MM.1S (cell line): ENCODE data around the gene DCLRE1C.
"Not testable (repeated sequence)": the region's sequence is repeated elsewhere in the genome, so short reads cannot be mapped to it uniquely, and the experiment has no call there.

Experiments
- DNase-seq: peaks from one replicate; pipeline ENCODE4 v3.0.0-alpha.2; 2015
- H2AFZ ChIP-seq: fragments of 300-600 bp; sonication (generic); 2 replicates; pipeline ENCODE4 v1.6.0; 2016; ENCODE audit warnings: antibody characterized with exemption, low read length
- H3F3A ChIP-seq: fragments of 300-600 bp; sonication (generic); 2 replicates; pipeline ENCODE4 v1.6.1; 2016; ENCODE audit warnings: mild to moderate bottlenecking, antibody characterized with exemption, low read length, moderate library complexity, mixed read lengths; ENCODE audit not compliant: insufficient read depth
- H3K27ac ChIP-seq: fragments of 300-600 bp; sonication (generic); 2 replicates; pipeline ENCODE4 v1.5.1; 2016; ENCODE audit warnings: mild to moderate bottlenecking, low read length
- H3K27me3 ChIP-seq: fragments of 300-600 bp; sonication (generic); replicated peaks from 2 replicates; pipeline ENCODE4 v1.6.0; 2016; ENCODE audit warnings: low read length; ENCODE audit not compliant: insufficient read depth
- H3K36me3 ChIP-seq: fragments of 300-600 bp; sonication (generic); replicated peaks from 2 replicates; pipeline ENCODE4 v1.6.1; 2016; ENCODE audit warnings: mild to moderate bottlenecking, low read length, mixed read lengths; ENCODE audit not compliant: insufficient read depth
- H3K4me1 ChIP-seq: fragments of 300-600 bp; sonication (generic); 2 replicates; pipeline ENCODE4 v1.6.1; 2016; ENCODE audit warnings: low read length, mixed read lengths
- H3K4me2 ChIP-seq: fragments of 300-600 bp; sonication (generic); 2 replicates; pipeline ENCODE4 v1.6.0; 2016; ENCODE audit warnings: low read depth, low read length
- H3K4me3 ChIP-seq: fragments of 300-600 bp; sonication (generic); 2 replicates; pipeline ENCODE4 v1.5.1; 2016; ENCODE audit warnings: low read length, mixed read lengths
- H3K79me2 ChIP-seq: fragments of 300-600 bp; sonication (generic); 2 replicates; pipeline ENCODE4 v1.6.1; 2016; ENCODE audit warnings: mixed run types, low read length, mixed read lengths
- H3K9ac ChIP-seq: fragments of 300-600 bp; sonication (generic); 2 replicates; pipeline ENCODE4 v1.6.1; 2016; ENCODE audit warnings: low read length, mixed read lengths
- H3K9me2 ChIP-seq: fragments of 300-600 bp; sonication (generic); replicated peaks from 2 replicates; pipeline ENCODE4 v1.6.1; 2016; ENCODE audit warnings: mild to moderate bottlenecking, low read length, mixed read lengths; ENCODE audit not compliant: insufficient read depth
- H3K9me3 ChIP-seq: fragments of 300-600 bp; sonication (generic); replicated peaks from 2 replicates; pipeline ENCODE4 v1.6.1; 2016; ENCODE audit warnings: mild to moderate bottlenecking, low read length, mixed read lengths; ENCODE audit not compliant: insufficient read depth
- H4K20me1 ChIP-seq: fragments of 300-600 bp; sonication (generic); 2 replicates; pipeline ENCODE4 v1.6.1; 2016; ENCODE audit warnings: mild to moderate bottlenecking, low read length, moderate library complexity, mixed read lengths; ENCODE audit not compliant: insufficient read depth
- CTCF ChIP-seq: fragments of 300-600 bp; sonication (generic); IDR thresholded peaks from 2 replicates; pipeline ENCODE4 v1.5.1; 2016; ENCODE audit warnings: antibody characterized with exemption, low read length, mixed read lengths
- EZH2 ChIP-seq: fragments of 300-600 bp; sonication (generic); optimal IDR thresholded peaks from 2 replicates; pipeline ENCODE3; 2017; ENCODE audit warnings: low read depth, mild to moderate bottlenecking, antibody characterized with exemption, low read length, mixed read lengths
- EZH2phosphoT487 ChIP-seq: fragments of 300-600 bp; sonication (generic); IDR thresholded peaks from 2 replicates; pipeline ENCODE4 v1.6.1; 2018; ENCODE audit warnings: antibody characterized with exemption, low read length

Gene DCLRE1C

DNA sequence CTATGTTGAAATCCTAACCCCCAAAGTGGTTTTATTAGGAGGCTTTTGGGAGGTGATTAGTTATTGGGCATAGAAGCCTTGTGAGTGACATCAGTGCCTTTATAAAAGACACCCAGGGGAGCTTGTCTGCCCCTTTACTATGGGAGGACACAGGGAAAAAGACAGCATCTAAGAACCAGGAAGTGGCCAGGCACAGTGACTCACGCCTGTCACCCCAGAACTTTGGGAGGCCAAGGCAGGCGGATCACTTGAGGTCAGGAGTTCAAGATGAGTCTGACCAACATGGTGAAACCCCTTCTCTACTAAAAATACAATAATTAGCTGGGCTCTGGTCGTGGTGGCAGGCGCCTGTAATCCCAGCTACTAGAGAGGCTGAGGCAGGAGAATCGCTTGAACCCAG, 14.9 kb downstream of the DCLRE1C start:
- not testable (repeated sequence) for DNase-seq, H3K9ac ChIP-seq, H3K27me3 ChIP-seq, H3K9me2 ChIP-seq, H3K4me2 ChIP-seq, H3K4me3 ChIP-seq, H3K36me3 ChIP-seq, H3K27ac ChIP-seq, H4K20me1 ChIP-seq, H2AFZ ChIP-seq, H3K9me3 ChIP-seq
- Histone ChIP-seq H3K4me1 (peaks cover 19% of the 10 kb centered on the region), H3F3A (peaks cover 23% of the 10 kb centered on the region), H3K79me2 (peaks cover 54% of the 10 kb centered on the region)

GRCh38 chr10:14936584-14936983, 17.3 kb downstream of the DCLRE1C start:
- Histone ChIP-seq H3K4me1 (peaks cover 5% of the 10 kb centered on the region), H3K79me2 (peaks cover 50% of the 10 kb centered on the region)
- no peak for DNase-seq

DNA sequence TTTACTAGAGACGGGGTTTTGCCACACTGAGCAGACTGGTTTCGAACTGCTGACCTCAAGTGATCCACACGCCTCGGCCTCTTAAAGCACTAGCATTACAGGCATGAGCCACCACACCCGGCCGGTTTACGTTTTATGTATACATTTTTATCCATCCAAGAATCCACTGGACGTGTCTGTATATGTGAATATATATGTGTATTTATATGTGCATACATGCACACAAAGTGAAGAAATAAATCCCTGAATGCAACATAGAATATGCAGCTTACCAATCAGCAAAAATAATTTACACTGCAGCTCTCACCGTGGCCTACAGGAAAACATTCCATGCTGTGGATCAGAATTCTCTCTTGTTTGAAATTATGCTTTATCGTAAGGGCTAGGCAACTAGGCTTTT, 23.3 kb downstream of the DCLRE1C start:
- no peak overlapping the region for H3K4me2 ChIP-seq
- H3K9ac ChIP-seq: no peak overlapping the region
- H3K36me3 ChIP-seq: peaks cover 13% of the 10 kb centered on the region
- H3K4me3 ChIP-seq: no peak overlapping the region
- H3K9me3 ChIP-seq: no peaks in the 10 kb centered on the region
- no peak overlapping the region for H3K27ac ChIP-seq
- peaks cover 22% of the 10 kb centered on the region for H3F3A ChIP-seq
- H3K79me2 ChIP-seq: peaks cover 19% of the 10 kb centered on the region
- TF ChIP-seq CTCF: no peak
- no peak for TF ChIP-seq EZH2
- TF ChIP-seq EZH2phosphoT487: no peak
- H2AFZ ChIP-seq: no peak overlapping the region
- peaks cover 22% of the 10 kb centered on the region for H3K4me1 ChIP-seq
- H3K27me3 ChIP-seq: no peaks in the 10 kb centered on the region
- DNase-seq: no peak
- H3K9me2 ChIP-seq: no peaks in the 10 kb centered on the region
- H4K20me1 ChIP-seq: no peaks in the 10 kb centered on the region

More at GRCh38 chr10:14936584-14936983, 17.3 kb downstream of the DCLRE1C start:
- Histone ChIP-seq H4K20me1 (no peaks in the 10 kb centered on the region), H3K4me3 (no peak overlapping the region), H3K9me3 (no peaks in the 10 kb centered on the region), H2AFZ (no peak overlapping the region), H3K9me2 (no peaks in the 10 kb centered on the region), H3K4me2 (no peak overlapping the region), H3K9ac (no peak overlapping the region), H3F3A (peaks cover 4% of the 10 kb centered on the region), H3K27ac (no peak overlapping the region), H3K27me3 (no peaks in the 10 kb centered on the region), H3K36me3 (peaks cover 3% of the 10 kb centered on the region; the same call in 1 of the 2 replicates)
- TF ChIP-seq CTCF: no peak

DNA sequence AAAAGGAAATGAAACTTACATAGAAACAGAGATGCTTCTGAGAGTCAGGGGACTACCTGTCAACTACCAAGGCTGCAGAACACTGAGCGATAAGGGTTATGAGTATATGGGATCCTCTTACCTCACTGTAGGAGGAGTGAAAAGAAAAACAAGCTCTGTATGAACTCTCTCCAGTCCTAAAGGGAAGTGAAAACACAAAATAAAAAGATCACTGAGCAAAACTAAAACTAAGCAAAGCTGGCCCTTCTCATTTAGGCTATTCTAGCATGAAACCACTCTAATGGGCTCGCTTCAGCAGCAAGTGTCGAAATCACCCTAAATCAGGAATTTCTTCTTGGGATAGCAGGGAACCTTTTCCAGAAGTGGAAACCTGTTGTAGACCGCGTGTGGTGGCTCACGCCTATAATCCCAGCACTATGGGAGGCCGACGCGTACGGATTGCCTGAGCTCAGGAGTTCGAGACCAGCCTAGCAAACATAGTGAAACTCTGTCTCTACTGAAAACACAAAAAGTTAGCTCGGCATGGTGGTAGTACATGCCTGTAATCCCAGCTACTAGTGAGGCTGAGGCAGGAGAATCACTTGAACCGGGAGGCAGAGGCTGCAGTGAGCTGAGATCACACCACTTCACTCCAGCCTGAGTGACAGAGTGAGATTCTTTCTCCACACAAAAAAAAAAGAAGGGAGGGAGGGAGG, 27.0 kb downstream of the DCLRE1C start:
- peaks cover 46% of the 10 kb centered on the region for H3K79me2 ChIP-seq
- peak; percentile 58 for DNase-seq
- no peak overlapping the region for H2AFZ ChIP-seq
- peak overlapping the region; percentile 31; the same call in 1 of the 2 replicates for H3K4me2 ChIP-seq
- no peaks in the 10 kb centered on the region for H4K20me1 ChIP-seq
- H3K4me1 ChIP-seq: peaks cover 25% of the 10 kb centered on the region
- peak overlapping the region; percentile 59; the same call in 1 of the 2 replicates for H3K9ac ChIP-seq
- no peaks in the 10 kb centered on the region for H3K9me3 ChIP-seq
- peak overlapping the region; percentile 93 for H3K27ac ChIP-seq
- no peak overlapping the region for H3K4me3 ChIP-seq
- H3F3A ChIP-seq: peaks cover 25% of the 10 kb centered on the region
- no peaks in the 10 kb centered on the region for H3K9me2 ChIP-seq
- no peak for TF ChIP-seq EZH2
- peaks cover 15% of the 10 kb centered on the region for H3K36me3 ChIP-seq
- H3K27me3 ChIP-seq: no peaks in the 10 kb centered on the region
